ENCODE measurements around the gene EFEMP2.
A peak's percentile ranks its signal among the peaks of the same experiment; 100 is the strongest.
"Not testable (repeated sequence)": the region's sequence is repeated elsewhere in the genome, so short reads cannot be mapped to it uniquely, and the experiment has no call there.

Gene EFEMP2

GRCh38 chr11:65900125-65900898, 27.7 kb upstream of the EFEMP2 start, which contains the start of gene FOSL1:
Gene FOSL1 (minus strand): TSS chr11:65900388. CDS start chr11:65900339, 49 bp downstream.
- peak; percentile 64 to 93 for DNase-seq

DNA sequence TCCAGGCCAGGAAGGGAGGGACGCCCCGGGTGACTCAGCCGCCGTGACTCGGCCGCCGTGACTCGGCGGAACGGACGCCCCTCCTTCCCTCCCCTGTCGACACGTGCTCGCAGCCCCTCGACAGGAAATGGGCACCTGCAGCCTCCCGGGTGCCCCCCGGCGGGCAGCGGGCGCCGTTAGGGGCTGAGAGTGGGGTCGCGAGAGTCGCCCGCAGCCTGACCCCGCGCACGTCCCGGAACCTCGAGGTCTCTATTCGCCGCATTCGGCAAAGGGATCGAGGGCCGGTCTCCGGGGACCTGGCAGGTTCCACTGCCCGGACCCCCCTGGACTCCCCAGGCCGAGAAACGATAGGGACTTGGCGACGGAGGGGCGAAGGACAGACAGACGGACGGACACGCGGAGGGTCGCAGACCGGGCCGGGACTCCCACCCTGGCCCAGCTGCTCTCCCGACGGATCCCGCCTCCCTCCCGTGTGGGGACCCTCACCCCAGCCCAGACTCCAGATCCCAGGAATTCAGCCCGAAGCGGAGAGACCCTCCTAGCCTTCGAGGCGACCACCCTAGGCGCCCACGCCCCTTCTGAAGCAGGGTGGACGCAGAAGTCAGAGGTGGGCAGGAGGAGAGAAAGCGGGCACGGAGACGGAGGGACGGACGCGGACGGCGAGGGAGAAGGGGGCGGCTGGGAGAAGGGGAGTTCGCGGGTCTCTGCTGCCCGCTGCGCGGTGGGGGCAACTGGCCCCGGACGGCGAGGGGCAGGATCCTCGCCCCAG, 26.9 kb upstream of the EFEMP2 start:
- DNase-seq, result no peak

DNA sequence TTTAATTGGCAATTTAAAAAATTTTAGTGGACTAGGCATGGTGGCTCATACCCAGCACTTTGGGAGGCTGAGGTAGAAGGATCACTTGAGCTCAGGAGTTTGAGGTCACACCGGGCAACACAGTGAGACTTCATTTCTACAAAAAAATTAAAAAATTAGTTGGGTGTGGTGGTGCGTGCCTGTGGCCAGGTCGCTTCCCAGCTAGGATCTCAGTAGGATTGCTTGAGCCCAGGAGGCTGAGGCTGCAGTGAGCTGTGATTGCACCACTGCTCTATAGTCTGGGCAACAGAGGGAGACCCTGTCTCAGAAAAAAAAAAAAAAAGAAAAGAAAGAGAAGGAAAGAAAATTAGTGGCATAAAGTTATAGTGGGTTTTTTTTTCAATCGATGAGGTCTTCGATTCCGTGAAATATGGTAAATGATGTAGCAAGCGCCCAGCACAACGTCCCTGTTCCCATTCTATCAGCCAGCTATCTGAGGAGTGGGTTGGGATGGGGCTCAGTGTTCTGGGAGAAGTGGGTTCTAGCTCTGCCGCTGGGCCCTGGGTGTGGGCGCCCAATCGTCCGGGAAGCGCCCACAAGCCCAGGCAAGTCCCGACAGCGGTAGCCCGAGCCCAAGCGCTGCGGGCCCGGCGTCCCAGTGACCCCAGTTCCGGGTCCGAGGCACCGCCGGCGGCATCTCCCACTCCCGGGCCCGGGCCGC, 26.2 kb upstream of the EFEMP2 start:
- no peak for DNase-seq

DNA sequence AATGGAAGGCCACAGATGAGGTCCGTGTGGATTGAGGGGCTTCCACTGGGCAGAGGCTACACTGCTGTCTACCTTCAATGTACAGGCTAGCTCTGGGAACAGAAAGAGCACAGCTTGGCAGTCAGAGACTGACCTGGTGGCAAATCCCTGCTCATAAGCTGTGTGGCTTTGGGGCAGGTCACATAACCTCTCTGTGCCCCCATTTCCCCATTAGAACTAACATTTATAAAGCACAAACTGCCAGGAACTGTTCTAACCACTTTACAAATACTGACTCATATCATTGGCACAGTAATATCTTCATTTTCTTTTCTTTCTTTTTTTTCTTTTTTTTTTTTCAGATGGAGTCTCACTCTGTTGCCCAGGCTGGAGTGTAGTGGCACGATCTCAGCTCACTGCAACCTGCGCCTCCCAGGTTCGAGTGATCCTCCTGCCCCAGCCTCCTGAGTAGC, 24.4 kb upstream of the EFEMP2 start:
- DNase-seq, result no peak

- no peak for DNase-seq
Measured at GRCh38 chr11:65896034-65896999, 23.7 kb upstream of the EFEMP2 start.

DNA sequence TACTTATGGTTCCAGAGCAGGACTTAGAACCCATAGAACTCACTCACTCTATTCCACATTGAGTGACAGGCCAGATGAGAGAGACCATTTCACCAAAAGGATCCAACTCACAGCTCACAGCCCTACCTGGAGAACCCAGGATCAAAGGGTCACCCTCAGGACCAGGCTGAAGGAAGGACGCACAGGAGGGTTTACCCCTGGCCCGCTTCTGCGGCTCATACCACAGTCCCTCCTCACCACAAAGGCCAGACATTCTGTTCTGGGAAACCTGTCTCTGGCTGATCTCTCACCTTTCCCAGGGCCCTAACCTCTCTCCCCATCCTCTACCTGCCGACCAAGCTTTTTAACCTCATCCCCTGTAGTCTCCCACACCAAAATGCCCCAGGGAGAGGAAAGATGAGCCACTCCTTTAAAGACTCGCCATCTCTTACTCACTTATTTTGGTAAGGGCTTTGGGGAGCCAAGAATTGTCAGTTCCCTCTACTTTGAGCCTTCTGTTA, 22.9 kb upstream of the EFEMP2 start:
- no peak for DNase-seq

GRCh38 chr11:65894034-65894591, 21.5 kb upstream of the EFEMP2 start:
- no peak for DNase-seq

DNA sequence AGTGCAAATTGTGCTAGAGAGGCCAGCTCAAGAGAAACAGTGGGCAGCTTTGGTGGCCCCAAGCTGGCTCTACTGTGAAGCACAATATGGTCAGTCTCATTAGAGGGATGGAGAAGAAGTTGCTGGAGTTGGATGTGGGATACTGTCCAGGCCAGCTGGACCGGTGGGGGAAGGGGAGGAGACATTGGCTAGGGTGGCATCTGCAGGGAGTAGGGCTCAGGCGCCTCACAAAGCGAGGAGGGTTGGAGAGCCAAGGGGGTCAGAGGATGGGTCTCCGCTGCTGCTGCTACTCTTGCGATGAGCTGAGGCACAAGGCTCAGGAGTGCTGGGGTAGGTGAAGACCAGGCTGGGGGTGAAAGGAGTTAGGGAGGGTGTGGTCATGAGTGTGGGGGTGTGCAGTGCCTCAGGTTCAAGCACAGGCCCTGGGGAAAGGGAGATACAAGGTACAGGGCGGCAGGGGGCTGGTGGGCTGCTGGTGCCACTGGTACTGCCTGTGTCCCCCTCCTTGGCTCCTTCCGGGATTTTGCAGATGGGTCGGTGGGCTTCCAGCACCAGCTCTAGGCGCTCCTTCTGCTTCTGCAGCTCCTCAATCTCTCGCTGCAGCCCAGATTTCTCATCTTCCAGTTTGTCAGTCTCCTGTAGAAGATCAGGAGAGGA, 20.2 kb upstream of the EFEMP2 start:
- no peak for DNase-seq

GRCh38 chr11:65892137-65892540, 19.5 kb upstream of the EFEMP2 start:
- DNase-seq, result not testable (repeated sequence)

- peak in 1 of 2 experiments; percentile 70 for DNase-seq
Measured at GRCh38 chr11:65891219-65892136, 18.9 kb upstream of the EFEMP2 start.

- peak; percentile 86 to 98 for DNase-seq
Measured at GRCh38 chr11:65890324-65891218, 18.0 kb upstream of the EFEMP2 start, which contains the start of gene CCDC85B. Gene CCDC85B (plus strand): TSS chr11:65890673. CDS start chr11:65890784, 111 bp downstream.

DNA sequence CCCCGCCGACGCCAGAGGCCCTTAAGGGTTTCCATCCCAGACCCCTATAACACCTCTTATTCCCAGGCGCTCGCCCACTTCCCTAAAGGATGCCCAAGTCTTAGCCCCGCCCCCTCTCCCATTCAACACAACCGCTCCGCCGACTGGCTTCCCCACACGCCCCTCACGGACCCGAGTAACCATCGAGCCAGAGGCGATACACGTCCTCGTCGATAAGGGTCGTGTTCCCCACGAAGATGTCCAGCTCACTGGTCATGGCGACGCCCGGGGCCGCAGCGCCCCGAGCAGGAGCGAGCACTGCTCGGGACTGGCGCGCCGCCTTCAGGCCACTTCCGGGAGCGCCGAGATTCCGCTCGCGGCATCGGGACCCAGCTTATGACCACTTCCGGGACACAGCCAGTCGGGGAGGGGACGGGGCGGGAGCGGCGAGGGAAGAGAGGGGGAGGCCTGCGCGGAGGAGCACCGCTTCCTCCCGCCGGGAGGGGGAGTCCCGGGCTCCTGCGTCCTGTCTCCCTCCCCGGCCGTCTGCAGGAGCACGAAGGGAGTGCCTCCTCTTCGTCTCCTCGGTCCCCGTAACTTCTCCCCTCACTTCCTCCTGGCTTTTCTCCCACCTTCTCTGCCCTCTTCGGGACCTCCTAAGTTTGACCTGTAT, 15.7 kb upstream of the EFEMP2 start, which contains the start of gene FIBP:
Gene FIBP, minus strand, starts transcription at position 309 of the 652 bp plus-strand sequence. Its CDS starts 53 bp downstream, at position 256.
- peak; percentile 96 to 99 for DNase-seq

- DNase-seq, result no peak
Measured at GRCh38 chr11:65887723-65888162, 15.1 kb upstream of the EFEMP2 start.

DNA sequence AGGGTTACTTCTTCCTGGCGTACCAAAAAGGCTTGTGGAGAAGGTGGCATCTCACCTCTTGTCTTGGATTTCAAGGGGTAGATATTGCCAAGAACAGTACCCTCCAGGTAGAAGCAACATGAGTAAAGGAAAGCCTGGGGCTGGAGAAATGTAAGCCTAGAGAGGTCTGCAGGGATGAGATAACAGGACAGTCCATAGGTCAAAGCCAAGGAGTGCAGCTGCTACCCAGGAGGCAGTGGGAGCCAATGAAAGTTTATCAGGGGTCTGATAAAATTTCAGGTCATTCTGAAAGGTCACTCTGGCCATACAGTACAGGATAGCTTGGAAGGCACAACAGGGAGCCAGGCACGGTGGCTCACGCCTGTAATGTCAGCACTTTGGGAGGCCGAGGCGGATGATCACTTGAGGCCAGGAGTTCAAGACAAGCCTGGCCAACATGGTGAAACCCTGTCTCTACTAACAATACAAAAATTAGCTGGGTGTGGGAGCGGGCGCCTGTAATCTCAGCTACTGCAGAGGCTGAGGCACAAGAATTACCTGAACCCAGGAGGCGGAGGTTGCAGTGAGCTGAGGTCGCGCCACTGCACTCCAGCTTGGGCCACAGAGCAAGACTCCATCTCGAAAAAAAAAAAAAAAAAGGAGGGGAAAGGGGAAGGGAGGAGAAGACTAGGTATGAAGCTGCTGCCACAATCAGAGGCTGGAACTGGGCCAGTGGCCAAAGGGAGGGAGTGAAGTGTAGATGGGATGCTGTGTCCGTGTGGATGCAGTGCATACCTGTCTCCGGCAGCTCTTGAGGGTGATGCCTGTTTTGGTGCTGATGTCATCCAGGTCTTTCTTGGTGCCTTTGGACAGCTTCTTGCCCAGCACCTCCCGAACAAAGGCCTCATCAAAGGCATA, 14.5 kb upstream of the EFEMP2 start:
- no peak for DNase-seq

GRCh38 chr11:65885808-65886536, 13.4 kb upstream of the EFEMP2 start:
- no peak for DNase-seq

DNA sequence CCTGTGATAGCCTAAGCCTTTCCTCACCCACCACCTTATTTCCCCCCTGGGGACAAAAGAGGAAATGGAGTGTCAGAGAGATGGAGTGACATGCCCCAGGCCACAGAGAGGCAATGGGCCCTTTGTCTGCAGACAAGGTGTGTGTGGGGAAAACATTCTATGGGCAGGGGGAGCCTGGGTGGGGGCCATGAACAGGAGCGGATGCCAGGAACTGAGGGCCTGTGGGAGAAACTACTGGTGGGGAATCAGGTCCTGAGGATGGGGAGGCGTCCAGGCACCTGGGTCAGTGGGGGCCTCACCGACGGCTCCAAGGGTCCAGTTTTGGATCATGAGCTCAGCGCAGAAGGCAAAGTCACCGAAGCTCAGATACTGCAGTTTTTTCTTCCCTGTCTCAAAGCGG, 12.6 kb upstream of the EFEMP2 start:
- DNase-seq, result no peak
